Activated CD4-positive, alpha-beta T cell treated with anti-CD3 and anti-CD28 coated beads, Interleukin-2, amount 50 U/mL, for 48 hours (primary cell): ENCODE data around the gene OGDH.
A peak's percentile ranks its signal among the peaks of the same experiment; 100 is the strongest.

Experiments used
- DNase-seq, 2 experiments: peaks; one replicate each; pipeline ENCODE4 v3.0.0-alpha.2; 2020

OGDH gene

DNA sequence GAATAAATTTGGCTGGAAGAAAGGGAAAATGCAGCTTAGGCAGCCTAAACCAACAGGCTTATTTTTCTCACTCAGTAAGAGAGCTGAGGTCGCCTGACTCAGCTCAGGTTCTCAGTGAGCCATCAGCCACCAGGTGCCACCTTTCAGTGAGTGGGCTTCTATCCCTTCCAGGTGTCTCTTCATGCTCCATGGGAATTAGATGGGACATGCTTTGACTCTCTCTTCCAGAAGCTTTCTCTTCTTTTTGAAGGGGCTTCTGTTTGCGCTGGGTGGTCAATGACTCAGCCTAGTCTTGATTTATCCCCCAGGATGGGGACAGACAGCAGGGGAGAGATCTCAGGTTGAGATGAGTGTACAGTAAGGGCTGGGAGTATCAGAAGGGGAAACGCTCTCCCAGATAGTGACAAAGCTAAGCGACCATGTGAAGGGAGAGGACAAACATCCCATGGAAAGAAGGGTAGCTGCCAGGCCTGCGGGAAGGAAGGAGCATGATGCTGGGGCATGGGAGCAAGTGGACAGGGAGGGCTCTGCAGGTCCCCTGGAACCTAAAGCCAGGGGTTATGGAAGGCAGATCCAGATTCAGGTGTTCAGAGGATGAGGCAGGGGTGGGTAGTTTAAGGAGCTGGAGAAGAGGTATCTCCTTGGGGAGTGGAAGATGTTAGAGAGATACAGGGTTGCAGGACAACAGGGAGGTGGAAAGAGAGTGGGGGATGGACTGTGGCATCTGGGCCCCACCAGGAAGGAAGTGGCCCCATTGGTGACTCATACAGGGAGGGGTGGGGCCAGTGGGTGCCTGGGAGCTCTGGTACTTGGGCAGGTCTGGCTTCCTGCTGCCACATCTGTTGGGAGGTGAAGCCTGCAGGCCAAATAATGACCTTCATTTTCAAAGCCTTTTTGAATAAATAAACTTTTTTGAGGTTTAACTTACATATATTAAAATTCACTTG, 32.5 kb downstream of the OGDH start:
- peak; percentile 81 to 89 for DNase-seq

DNA sequence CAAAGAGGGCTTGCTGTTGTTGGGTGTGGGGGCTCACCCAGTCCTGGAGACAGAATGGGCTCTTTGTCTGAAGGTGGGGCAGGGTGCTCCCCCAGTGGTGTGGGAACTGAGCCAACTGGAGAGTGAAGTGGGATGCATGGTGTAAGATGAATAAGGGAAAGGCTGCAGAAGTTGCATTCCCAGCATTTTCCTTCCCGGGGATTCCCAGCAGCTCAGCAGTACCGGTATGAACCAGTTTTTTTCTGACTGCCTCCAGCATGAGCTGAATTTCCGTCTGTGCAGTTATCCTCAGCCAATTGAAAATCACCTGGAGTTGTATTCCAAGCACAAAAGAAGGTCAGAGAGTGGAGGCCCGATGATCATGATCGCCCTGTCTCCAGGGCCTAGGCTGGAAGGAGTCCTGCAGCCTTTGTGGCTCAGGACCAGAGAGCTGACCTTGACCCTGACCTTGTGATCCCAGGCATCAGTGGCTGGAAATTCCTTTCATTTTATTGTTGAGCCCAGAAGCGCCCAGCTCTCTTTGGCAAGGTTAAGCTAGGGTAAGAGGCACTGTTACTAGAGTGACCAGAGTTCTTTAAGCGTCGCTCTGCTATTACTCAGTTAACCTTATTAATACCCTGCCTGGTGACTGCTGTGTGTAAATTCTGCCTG, 33.4 kb downstream of the OGDH start:
- no peak for DNase-seq

DNA sequence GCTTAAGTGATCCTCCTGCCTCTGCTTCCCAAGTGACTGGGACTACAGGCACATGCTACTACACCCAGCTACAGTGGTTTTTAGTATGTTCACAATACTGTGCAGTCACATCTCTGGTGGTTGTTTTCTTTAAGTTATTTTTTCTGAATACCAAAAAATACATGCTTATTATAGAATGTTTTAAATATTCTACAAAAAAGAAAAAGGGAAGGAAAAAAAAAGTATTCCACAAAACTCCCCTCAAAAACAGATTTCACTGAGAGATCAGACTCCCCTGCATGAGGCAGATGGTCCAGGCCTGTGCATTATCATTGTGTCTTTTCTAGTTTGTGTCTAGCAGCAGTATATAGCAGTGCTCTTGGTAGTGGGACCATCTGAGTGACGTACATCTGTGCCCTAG, 36.8 kb downstream of the OGDH start:
- DNase-seq = no peak

DNA sequence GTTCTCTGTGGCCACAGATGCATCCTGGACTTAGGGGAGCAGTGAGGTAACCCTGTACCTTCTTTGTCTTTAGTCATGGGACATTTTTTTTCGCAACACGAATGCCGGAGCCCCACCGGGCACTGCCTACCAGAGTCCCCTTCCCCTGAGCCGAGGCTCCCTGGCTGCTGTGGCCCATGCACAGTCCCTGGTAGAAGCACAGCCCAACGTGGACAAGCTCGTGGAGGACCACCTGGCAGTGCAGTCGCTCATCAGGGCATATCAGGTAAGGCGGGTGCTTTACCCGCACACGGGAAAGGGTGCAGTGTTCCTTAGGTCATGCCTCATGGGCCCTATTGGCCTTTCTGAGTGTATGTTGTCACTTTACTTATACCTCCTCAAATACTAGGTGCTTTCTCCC, 38.8 kb downstream of the OGDH start:
- DNase-seq = no peak

DNA sequence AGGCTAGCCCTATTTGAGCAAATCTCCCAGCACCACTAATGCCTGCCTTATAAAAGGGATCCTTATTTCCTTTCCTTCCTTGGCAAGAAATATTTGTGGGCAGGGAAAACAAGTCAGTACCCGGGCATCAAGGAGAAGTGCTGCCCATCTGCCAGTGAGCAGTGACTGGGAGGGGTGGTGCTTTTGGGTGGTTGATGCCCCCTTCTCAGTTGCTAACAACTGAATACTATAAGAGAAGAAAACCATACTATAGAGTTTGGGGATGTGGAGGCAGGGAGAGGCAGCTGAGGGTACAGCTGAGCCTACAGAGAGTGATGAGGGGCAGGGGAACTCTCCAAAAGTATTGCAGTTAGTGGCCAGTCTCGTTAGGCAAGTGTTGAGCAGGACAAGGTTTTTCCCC, 39.3 kb downstream of the OGDH start:
- no peak for DNase-seq

DNA sequence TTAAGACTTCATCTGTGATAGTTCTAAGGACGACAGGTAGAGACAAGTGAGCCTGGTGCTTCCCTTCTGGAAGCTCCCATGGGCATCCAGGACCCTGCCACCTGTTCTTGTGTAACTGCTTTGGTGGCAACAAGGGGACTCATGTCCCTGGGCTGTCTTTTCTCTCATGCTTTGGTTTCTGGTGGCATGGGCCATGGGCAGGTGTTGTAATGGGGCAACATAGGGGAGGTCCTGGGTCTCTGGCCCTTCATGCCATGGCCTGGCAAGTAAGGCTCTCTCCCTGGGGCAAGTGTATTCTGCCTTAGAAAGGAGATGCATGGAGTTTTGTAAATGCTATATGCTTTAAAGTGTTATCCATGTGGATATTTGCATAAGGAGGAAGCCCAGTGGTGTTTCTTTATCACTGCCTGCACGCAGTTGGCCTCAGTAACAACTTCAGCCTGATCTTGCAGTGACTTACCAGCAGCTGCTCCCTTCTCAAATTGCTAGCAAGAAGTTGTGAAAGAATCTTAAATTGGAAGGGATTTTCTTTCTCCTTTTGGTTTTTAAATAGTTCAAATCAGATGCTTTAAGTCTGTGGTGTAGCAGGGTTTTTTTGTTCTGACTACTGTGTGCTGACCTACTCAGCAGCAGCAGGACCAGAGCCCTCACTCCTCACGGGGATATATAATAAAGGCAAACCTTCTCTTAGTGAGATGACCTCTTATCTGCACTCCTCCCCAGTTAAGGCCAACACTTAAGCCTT, 39.9 kb downstream of the OGDH start:
- DNase-seq = no peak

DNA sequence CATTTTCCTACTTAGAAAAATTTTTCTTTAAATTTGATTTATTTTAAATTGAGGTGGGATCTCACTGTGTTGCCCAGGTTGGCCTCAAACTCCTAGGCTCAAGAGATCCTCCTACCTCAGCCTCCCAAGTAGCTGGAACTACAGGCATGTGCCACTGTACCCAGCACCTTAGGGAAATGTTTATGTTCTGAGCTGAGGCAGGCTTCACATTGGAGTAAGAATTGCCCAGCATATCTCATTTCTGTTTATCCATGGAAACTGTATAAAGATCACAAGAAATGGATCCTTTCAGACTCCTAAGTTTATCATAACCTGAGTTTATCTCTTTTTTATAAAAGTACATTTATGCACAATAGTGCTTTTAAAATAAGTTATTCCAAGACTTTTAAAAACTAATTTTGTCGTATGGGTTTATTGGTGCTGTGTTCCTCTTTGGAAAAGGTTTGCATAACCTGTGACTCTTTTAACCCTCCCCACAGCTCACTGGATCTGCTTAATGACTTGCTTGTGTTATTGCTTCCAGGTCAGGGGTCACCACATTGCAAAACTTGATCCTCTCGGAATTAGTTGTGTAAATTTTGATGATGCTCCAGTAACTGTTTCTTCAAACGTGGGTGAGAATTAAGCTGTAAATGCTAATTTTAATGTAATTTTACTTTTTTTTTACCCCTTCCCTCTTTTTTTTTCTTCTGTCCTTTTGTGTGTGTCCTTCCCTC, 40.7 kb downstream of the OGDH start:
- no peak for DNase-seq

DNA sequence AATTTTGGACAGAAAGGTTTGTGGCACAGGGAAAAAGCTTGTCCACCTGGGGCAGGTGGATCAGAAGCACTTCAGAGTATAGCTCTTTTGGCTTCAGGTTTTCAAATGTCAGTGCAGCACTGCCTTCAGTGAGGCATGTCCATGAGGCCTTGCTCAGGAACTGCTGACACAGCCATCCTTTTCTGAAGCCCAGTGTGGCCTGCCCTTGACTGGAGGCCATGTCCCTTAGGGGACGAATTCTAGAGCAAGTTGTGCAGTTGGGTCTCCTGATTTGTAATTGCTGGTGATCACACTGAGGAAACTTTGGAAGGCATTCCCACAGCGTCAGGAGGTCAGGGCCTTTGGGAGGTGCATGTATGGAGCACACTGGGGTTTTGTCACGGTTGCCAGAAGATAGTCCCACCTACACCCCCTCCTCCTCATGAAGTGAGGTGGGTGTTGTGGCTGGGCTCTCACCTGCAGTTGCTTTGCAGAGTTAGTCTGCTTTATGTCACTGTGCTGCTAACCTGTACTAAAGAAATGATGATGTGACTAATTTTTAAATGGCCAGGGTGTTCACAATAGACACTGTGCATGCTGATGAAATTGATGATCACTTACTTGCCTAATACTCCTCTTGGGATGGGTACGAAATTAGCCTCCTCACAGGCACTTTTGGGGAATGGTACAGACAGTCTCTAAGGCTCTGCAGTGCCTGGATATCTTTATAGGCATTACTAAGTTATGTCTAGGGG, 41.7 kb downstream of the OGDH start:
- DNase-seq = no peak

DNA sequence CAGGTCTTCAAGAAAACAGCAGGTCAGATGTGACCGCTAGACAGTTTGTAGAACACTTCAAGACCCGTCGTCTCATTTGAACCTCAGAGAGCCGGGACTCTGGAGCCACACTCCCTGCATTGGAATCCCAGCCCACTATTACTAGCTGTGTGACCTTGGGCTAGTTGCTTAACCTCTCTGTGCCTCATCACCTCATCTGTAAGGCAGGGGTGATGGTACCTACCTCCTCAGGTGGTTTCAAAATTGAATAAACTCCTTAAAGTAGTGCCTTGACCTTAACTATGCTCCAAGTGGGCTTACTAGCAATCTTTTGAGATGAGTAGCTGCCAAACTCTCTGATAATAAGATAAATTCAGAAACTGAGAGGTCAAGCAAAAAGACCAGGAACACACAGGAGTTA, 43.8 kb downstream of the OGDH start:
- no peak for DNase-seq

DNA sequence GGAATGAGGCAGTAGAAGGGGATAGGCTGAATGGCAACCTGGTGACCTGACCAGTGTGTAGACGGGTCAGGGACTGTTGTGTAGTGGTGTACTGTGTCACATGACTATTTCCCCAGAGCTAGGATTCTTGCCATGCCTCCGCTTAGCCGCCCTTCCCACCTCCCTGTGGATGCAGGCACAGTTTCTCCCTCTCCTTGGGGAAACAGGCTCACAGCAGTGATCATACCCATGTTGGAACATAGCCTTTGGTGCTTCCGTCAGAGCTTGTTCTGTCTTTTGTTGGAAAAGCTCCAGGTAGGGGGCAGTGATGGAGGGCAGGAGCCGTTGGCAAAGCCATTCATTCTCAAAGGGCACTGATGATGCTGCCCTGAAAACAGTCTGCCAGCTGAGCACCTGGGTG, 44.3 kb downstream of the OGDH start:
- no peak for DNase-seq

DNA sequence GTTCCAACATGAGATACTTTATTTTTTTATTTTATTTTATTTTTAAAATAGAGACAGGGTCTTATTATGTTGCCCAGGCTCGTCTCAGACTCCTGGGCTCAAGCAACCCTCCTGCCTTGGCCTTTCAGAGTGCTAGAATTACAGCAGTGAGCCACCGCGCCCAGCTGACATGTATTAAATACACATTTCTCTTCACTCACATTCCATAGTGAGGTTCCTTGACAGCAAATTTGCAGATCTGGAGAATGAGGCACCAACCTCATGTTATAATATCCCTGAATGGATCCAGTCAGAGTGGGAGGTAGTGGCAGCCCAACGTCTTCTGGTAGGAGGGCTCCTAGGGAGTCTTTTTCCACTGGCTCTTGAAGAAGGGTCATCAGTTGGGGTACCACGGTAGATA, 46.1 kb downstream of the OGDH start:
- no peak for DNase-seq

DNA sequence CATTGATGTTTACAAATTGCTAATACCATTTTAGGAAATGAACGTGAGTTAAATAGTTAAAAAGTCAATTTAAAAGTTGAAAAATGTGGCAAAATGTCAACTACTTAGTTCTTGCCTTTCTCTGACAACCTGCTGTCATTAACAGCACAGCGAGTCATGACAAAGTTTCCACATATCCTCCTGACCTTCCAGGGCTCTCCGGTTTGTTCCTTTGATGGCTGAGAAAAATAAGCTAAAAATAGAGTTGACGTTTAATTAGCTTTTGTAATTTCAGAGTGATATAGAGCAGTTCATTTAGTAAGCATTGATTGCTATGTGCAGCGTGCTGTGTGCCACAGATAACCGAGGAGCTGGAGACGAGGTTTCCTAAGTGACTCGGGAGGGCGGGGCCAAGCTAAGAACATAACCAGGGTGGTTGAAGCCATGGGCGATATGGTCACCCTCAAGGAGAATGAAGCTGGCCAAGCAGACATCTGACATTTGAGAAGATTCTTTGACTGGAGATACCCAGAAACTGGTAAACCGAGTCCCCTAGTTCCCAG, 47.9 kb downstream of the OGDH start:
- no peak for DNase-seq

DNA sequence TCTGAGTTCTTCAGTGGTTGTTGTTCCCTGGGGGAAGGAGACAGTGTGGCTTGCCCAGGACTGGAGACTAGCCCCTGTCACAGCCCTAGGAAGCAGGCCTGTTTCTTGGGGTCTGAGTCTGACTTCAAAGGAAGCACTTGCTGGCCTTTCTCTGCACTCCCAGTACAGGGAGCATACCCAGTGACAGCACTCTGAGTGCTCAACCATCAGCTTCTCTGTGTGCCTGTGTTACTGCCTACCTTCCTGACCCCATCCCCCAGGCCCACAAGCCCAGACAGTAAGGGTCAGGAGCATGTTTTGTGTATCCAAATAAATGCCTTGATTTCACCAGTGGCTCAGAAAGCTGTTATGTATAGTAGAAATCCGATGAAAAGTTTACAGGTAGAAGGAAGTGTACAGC, 48.9 kb downstream of the OGDH start:
- DNase-seq = no peak

DNA sequence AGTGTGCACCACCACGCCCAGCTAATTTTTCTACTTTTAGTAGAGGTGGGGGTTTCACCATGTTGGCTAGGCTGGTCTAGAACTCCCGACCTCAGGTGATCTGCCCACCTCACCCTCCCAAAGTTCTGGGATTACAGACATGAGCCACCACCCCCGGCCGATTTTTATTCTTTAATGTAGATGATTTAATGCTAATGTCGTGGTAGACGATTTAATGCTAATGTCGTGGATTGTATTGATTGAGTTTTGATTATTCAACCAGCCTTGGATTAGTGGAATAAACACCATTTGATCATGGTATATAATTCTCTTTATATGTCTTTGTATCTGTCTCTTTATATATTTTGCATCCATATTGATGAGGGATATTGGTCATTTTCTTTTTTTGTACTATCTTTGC, 52.6 kb downstream of the OGDH start:
- DNase-seq = no peak

DNA sequence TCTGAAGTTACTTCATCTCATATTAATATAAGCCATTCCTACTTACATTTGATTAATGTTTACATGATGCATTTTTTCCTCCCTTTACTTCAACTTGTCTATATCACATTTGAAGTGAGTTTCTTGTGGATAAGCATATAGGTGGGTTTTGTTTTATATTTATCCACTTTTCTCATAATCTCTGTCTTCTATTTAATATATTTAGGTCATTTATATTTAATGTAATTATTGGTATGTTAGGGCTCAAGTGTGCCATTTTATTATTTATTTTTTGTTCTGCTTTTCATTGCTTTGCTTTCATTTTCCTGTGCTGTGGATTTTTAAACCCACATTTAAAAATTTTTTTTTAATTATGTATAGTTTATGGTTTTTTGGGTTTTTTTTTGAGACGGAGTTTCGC, 54.8 kb downstream of the OGDH start:
- DNase-seq = no peak

DNA sequence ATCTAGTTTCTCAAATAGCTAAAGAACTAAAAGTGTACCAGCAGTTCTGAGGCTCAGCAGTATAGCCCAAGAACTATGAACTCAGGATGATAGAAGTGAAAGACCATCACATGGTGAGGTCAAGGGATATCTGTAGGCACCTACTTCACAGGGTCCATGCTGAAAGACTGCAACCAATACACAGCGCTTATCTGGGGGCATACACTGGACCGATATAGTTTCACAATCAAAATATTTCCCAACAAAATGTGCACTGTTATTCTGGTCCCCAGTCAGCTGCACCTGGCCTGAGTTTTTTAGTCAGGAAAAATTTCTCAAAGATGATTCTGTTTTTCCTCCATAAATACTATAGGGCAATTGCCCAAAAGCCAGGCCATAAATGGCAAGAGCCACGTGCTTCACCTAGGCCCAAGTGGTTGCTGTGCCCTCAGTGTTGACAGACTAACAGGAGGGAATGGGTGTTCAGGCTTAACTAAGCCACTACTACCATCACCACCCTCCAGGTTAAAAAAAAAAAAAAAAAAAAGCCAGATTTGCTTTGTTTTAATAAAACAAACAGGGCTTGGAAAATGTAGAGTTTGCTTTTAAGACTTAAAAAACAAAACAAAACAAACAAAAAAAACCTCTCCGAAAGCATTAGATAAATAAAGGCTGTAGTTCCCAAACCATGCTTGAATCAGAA, 58.5 kb downstream of the OGDH start:
- no peak for DNase-seq

DNA sequence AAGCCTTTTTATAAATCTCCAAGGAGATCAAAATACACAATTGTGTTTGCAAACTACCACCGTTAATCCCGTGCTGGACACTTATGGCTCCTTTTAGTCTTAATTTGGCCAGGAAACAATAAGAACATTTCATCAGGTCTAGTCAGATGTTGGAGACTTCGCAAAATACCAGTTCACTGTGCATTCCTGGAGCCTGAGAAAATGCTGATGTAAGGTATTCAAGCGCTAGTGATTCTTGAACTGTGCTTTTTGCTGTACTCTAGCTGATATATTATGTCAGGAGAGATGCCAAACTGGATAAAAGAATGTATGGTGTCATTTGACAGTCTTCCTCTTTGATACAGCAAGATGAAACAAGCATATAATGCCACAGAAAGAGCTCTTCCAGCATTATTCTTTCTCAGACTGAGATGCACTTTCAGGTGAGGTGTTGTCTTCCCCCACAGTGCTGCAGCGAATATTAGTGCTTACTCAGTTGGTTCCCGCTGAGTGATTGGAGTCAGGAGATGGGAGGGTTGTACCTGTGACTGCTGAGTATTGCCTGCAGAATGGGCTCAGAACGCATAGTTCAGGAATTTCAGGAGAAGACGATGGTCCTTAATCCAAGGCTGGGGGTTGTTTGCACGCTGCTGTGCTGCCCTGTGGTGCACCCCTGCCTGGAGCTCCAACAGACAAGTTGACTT, 59.2 kb downstream of the OGDH start:
- no peak for DNase-seq

DNA sequence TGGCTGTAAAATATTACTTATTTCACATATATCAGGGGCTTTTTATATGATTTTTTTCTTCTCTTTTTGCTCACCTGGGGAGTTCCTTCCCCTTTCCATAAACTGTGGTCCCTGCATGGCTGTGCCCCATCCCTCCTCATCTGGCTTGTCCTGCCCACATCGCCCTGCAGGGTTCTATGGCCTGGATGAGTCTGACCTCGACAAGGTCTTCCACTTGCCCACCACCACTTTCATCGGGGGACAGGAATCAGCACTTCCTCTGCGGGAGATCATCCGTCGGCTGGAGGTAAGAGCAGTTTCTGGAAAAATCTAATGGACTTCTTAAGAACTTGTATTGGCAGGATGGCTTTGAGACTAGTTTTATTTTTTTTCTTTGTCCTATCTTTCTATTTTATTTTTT, 60.1 kb downstream of the OGDH start:
- DNase-seq = no peak

DNA sequence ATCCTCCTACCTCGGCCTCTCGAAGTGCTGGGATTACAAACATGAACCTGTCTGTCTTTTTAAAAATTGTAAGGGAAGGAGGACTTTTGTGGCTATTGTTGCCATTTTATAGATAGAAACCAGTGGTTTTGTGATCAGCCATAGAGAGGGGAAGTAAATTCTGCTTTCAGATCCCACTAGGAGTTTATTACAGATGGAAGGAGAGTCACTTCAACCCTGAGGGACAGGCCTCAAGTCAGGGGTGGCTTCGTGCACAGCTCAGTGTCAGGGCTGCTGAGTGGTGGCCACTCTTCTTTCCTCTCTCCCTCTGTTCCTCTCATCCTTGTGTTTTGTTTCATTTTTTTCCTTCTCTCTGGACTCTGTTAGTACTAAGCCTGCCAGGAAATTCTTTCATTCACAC, 60.8 kb downstream of the OGDH start:
- no peak for DNase-seq

DNA sequence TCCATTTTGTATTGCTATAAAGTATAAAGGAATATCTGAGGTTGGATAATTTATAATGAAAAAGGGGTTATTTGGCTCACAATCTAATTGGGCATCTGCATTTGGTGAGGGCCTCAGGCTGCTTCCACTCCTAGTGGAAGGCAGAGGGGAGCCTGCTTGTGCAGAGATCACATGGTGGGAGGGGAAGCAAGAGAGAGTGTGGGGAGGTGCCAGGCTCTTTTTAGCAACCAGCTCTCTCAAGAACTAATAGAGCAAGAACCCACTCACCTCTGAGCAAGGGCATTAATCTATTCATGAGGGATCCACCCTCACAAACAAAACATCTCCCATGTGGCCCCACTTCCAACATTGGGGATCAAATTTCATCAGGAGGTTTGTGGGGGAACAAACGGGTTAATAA, 64.6 kb downstream of the OGDH start:
- no peak for DNase-seq

DNA sequence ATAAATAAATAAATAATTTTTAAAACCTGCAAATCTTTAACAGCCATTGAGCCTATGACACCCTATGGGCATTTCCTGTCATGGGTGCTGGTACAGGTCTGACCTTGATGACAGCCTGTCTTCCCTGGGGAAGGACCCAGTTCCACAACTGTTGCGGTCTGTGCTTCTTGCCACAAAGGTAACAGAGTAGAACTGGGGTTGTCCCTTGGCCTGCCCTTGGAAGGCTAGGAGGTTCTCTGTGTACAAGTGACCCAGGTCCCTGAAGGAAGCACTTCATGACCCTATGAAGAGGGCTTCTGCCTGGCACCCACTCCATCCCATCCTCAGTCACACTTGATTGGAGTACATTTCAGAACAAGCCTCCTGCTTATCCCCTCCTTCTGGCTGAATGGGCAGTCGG, 66.9 kb downstream of the OGDH start:
- no peak for DNase-seq
